CD4-positive, alpha-beta T cell treated with Interleukin-6 at 100 ng/mL for 8 hours (primary cell): ENCODE data around the gene USP10.

Experiments
- DNase-seq: peaks from one replicate; pipeline ENCODE4 v3.0.0-alpha.2; 2020; ENCODE audit warnings: mixed read lengths, low spot score

USP10 gene

DNA sequence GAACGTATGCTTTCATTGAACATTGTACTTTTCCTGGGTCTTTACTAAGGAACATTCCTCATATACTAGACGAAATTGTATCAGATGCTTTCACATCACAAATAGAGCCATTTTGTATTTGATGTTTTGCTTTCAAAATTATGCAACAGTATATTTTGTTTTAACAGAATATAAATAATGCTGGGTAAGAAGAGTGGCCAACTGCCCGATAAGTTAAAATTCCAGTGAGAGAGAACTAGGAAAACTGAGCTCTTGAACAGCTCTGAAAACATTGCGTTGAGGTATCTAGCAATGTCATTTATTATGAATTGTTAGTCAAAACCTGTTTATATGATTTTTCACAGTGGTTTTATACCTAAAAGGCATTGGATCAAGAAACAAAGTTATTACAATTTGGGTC, 50.8 kb downstream of the USP10 start:
- DNase-seq = no peak

- peak; percentile 19 for DNase-seq
Observed at GRCh38 chr16:84751241-84751640, 51.4 kb downstream of the USP10 start.

GRCh38 chr16:84751947-84752346, 52.1 kb downstream of the USP10 start:
- no peak for DNase-seq

- no peak for DNase-seq
Observed at GRCh38 chr16:84752600-84752999, 52.8 kb downstream of the USP10 start.

- DNase-seq = no peak
Observed at GRCh38 chr16:84753412-84754326, 53.9 kb downstream of the USP10 start.

DNA sequence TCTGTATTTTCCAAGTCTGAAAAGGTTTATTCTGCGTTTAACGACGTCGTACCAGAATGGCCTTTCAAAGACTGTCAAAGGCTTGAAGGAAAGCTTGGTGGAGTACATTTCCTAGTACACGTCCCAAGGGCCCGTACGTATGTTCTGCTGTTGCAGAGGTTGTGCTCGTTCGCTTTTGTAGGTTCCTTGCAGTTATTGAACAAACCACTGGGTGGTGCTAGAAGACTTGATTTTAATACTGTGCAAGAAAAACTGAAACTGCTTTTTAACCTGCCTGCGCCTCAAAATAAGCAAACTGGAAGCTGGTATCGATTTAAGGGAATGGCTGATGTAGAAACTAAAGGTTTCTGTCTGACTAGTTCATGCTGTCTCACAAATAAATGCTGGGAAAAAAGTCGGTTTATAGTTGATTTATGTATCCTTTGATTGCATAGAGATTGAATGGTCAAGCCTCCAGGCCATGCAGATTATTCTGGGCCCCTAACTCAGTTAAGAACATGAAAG, 54.6 kb downstream of the USP10 start:
- peak; percentile 86 for DNase-seq

DNA sequence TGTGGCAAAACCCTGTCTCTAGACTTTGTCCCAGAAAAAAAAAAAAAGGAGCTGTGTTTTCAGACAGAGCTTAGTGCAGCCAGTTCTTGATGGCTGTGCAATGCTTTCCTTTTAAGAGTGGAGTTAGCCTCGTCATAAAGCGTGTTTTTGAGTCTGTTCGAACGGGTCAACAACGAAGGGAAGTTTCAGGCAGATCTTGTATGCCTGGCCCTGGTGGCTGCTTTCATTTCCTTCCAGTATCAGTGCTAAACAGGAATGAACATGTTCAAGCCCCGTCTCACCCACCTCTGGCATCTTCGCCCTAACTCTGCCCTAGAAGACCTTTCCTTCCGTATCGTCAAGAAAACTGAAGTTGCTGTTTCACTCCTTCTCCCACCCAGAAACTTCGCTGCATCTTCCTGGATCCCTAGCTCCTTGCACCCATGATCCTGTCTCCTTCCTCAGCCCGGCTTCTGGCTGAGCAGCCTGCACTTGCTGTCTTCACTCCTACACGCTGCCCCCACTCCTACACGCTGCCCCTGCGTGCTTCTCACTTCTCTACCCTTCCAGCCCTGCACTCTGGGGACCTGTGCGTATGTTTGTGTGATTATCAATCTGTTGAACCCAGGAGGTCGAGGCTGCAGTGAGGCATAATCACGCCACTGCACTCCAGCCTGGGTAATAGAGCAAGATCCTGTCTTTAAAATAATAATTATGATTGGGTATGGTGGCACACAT, 55.3 kb downstream of the USP10 start:
- no peak for DNase-seq

- no peak for DNase-seq
Observed at GRCh38 chr16:84756830-84757229, 57.0 kb downstream of the USP10 start.

GRCh38 chr16:84758627-84759026, 58.8 kb downstream of the USP10 start:
- DNase-seq = no peak

DNA sequence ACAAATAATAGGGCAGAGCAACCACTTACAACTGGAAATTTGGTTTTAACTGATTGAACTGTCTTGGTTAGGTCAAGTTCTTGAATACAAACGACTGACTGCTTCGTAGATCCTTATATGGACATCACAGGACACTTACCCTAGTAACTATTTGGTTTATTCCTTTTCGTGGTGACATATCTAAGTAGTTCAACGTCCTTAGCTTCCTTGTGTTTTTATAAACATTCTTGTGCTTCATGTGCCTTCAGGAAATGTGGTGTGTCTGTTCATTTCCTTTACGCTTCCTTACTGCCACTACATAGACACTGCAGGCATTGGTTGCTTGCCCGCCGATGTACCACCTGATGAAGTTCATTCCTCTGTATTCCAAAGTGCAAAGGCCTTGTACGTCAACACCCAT, 59.3 kb downstream of the USP10 start:
- peak; percentile 47 for DNase-seq

DNA sequence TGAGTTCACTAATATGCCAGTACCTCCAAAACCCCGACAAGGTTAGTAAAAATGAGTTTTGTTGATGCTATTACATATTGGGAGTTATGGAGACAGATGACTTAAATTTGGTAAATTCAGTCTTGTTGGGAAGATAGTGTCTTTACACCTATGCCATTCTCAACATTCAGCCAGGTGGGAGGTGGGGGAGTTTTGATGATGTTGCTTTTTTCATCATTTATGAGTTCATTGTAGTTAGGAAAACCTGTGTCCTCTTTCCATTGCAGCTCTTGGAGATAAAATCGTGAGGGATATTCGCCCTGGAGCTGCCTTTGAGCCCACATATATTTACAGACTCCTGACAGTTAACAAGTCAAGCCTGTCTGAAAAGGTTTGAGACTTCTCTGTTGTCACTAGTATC, 60.1 kb downstream of the USP10 start:
- no peak for DNase-seq

- no peak for DNase-seq
Observed at GRCh38 chr16:84761448-84762368, 61.9 kb downstream of the USP10 start.

DNA sequence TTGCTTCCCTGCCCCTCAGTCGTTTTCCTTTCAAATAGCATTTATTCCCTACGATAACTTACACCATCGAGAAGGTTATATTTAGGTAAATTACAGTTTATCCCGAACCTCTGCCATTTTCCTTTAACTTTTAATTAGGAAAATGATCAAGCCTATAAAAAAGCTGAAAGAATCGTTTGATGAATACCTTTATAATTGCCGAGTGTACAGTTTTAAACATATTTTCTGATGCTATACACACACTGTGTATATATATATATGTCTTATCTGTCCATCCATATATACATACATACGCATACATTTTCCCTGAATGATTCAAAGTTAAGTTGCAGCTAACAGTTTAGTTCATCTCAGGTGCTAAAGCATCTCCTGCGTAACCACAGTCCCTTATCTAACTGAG, 63.4 kb downstream of the USP10 start:
- no peak for DNase-seq

DNA sequence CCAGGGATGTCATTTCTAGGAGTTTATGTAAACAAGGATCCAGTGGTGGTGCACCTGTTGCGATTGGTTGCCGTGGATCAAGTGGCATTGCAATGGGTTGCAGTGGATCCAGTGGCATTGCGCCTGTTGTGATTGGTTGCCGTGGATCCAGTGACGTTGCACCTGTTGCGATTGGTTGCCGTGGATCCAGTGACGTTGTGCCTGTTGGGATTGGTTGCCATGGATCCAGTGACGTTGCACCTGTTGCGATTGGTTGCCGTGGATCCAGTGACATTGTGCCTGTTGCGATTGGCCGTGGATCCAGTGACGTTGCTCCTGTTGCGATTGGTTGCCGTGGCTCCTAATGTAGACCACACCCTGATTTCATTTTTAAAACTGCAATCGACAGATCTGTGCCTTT, 63.8 kb downstream of the USP10 start:
- no peak for DNase-seq

- DNase-seq = no peak
Observed at GRCh38 chr16:84764970-84765369, 65.2 kb downstream of the USP10 start.

GRCh38 chr16:84765616-84766580, 66.1 kb downstream of the USP10 start:
- DNase-seq = peak; percentile 30

GRCh38 chr16:84766978-84767773, 67.4 kb downstream of the USP10 start:
- no peak for DNase-seq

- no peak for DNase-seq
Observed at GRCh38 chr16:84768061-84768807, 68.4 kb downstream of the USP10 start.

DNA sequence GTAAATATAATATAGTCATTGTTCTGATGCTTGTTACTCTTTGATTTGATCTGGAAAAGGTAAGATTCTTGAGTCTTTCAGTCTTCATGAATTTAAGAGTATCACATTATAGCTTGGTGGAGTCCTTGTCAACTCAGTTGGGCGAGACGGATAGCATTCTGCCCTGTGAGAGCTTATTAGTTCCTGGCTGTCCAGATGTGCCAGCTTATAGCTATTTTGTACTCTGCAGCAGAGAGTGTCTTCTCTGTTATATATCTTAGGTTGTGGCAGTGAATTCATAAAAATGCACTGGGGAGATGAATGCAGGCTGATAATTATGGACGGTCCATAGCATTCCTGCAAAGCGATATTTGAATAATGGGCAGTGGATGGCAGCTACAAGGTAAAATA, 69.0 kb downstream of the USP10 start:
- no peak for DNase-seq
